HEK293 (cell line): Measurements from ENCODE around the gene WHRN.

Experiments used
- REPIN1 ChIP-seq: fragments of 450-650 bp; formaldehyde crosslinking; IDR thresholded peaks from 2 replicates; pipeline ENCODE4 v1.5.1; 2017; ENCODE audit warnings: missing biosample characterization, missing genetic modification characterization, low read depth
- SP7 ChIP-seq: fragments of 450-650 bp; formaldehyde crosslinking; IDR thresholded peaks from 2 replicates; pipeline ENCODE4 v1.5.1; 2016; ENCODE audit warnings: missing biosample characterization, missing genetic modification characterization
- ZNF121 ChIP-seq: fragments of 450-650 bp; formaldehyde crosslinking; IDR thresholded peaks from 2 replicates; pipeline ENCODE4 v1.5.1; 2016; ENCODE audit warnings: missing biosample characterization, missing genetic modification characterization
- ZNF138 ChIP-seq: fragments of 450-650 bp; formaldehyde crosslinking; IDR thresholded peaks from 2 replicates; pipeline ENCODE4 v1.5.1; 2016; ENCODE audit warnings: missing biosample characterization, missing genetic modification characterization, borderline replicate concordance
- ZNF2 ChIP-seq: fragments of 450-650 bp; formaldehyde crosslinking; IDR thresholded peaks from 2 replicates; pipeline ENCODE4 v1.5.1; 2016; ENCODE audit warnings: missing biosample characterization, missing genetic modification characterization
- TF ChIP-seq, protein P1 (sequence below): fragments of 450-650 bp; formaldehyde crosslinking; IDR thresholded peaks from 2 replicates; pipeline ENCODE4 v1.5.1; 2016; ENCODE audit warnings: missing biosample characterization, missing genetic modification characterization

DNA sequence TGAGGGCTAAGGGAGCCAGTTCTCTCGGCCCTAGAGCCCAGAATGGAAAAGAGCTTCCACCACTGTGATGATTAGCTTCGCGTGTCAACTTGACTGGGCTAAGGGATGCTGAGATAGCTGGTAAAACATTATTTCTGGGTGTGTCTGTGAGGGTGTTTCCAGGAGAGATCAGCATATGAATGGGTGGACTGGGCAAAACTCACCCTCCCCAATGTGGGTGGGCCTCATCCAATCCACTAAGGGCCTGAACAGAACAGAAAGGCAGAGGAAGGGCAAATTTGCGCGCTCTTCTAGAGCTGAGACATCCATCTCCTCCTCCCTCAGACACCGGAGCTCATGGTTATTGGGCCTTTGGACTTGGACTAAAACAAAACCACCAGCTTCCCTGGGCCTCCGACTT is 96.6 kb downstream of the WHRN start:
- TF ChIP-seq ZNF2 (tag by site-specific recombination) (no peak), SP7 (no peak), ZNF121 (tag by site-specific recombination) (no peak), REPIN1 (tag by site-specific recombination) (no peak), ZNF138 (tag by site-specific recombination) (no peak)
- TF ChIP-seq, protein P1, sequence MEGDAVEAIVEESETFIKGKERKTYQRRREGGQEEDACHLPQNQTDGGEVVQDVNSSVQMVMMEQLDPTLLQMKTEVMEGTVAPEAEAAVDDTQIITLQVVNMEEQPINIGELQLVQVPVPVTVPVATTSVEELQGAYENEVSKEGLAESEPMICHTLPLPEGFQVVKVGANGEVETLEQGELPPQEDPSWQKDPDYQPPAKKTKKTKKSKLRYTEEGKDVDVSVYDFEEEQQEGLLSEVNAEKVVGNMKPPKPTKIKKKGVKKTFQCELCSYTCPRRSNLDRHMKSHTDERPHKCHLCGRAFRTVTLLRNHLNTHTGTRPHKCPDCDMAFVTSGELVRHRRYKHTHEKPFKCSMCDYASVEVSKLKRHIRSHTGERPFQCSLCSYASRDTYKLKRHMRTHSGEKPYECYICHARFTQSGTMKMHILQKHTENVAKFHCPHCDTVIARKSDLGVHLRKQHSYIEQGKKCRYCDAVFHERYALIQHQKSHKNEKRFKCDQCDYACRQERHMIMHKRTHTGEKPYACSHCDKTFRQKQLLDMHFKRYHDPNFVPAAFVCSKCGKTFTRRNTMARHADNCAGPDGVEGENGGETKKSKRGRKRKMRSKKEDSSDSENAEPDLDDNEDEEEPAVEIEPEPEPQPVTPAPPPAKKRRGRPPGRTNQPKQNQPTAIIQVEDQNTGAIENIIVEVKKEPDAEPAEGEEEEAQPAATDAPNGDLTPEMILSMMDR (tag by site-specific recombination), result no peak
